ENCODE results near the gene HNRNPUL1. TPM values are rescaled to one million over a fixed set of nuclear protein-coding genes. Genes with fewer than 3 reads are reported as not detected.

The HNRNPUL1 gene
- total RNA-seq, 1 donor from 2014 or later, result 126 TPM

DNA sequence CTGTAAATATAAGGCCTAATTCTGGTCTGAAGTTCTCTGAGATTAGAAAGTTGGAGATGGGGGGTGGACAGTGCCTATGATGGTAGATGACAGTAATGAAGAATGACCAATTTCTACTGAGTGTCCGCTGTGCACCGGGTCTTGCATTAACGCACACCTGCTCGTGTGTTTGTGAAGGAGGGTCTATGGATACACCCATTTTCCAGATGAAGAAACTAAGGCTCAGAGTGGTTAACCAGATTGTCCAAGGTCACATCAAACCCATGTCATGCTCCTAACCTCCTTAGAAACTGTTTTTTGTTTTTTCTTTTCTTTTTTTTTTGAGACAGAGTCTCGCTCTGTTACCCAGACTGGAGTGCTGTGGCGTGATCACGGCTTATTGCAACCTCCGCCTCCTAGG lies 31.5 kb upstream of the HNRNPUL1 start:
- H3K4me3 Mint-ChIP-seq, result no peak overlapping the region
- H3K27ac Mint-ChIP-seq, result peak overlapping the region; percentile 9
- H3K36me3 Mint-ChIP-seq, result no peaks in the 10 kb centered on the region

DNA sequence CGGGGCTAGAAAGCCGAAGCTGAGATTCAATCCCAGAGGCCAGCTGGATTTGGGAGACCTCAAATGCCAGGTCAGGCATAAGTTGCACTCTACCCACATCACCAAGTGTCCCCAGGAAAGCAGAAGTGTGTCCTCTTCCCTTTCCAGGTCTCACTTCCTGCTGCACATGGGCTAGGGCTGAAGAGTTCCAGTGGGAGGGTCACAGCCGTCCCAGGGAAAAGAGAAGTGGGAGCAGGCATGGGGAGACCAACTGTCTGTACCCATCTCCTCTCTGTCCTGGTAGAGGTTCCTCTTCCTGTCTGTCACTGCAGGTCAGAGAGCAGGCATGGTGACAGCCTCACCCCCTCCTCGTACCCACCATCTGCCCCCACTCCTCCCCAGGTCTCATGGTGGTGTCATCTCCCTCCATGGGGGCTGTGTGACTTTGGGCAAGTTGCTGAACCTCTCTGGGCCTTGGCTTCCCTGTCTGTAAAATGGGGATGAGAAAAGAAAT lies 30.4 kb upstream of the HNRNPUL1 start:
- Histone ChIP-seq H3K9me3 (ENCODE audit: low read depth) (no peaks in the 10 kb centered on the region), H3K4me3 (no peak overlapping the region), H3K9ac (no peak overlapping the region), H3K27ac (no peak overlapping the region), H3K79me2 (ENCODE audit: low read depth) (no peaks in the 10 kb centered on the region), H3F3A (ENCODE audit: low read depth) (no peaks in the 10 kb centered on the region), H3K36me3 (no peaks in the 10 kb centered on the region), H4K20me1 (ENCODE audit: low read depth) (no peaks in the 10 kb centered on the region), H2AFZ (replicated peaks) (no peak overlapping the region), H3K4me2 (no peak overlapping the region), H3K27me3 (no peaks in the 10 kb centered on the region), H3K4me1 (no peaks in the 10 kb centered on the region)
- H3K27me3 Mint-ChIP-seq (ENCODE audit: insufficient read depth, low read depth), result no peaks in the 10 kb centered on the region
- H3K27ac Mint-ChIP-seq, result peak overlapping the region; percentile 18
- TF ChIP-seq EZH2phosphoT487 (IDR thresholded peaks at IDR 0.05) (no peak), EZH2 (IDR thresholded peaks at IDR 0.05) (no peak)
- TF ChIP-seq, protein P1, sequence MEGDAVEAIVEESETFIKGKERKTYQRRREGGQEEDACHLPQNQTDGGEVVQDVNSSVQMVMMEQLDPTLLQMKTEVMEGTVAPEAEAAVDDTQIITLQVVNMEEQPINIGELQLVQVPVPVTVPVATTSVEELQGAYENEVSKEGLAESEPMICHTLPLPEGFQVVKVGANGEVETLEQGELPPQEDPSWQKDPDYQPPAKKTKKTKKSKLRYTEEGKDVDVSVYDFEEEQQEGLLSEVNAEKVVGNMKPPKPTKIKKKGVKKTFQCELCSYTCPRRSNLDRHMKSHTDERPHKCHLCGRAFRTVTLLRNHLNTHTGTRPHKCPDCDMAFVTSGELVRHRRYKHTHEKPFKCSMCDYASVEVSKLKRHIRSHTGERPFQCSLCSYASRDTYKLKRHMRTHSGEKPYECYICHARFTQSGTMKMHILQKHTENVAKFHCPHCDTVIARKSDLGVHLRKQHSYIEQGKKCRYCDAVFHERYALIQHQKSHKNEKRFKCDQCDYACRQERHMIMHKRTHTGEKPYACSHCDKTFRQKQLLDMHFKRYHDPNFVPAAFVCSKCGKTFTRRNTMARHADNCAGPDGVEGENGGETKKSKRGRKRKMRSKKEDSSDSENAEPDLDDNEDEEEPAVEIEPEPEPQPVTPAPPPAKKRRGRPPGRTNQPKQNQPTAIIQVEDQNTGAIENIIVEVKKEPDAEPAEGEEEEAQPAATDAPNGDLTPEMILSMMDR (IDR thresholded peaks at IDR 0.05), result no peak
- H3K4me1 Mint-ChIP-seq, result no peaks in the 10 kb centered on the region
- DNase-seq (ENCODE audit: low spot score), result no peak
- no peaks in the 10 kb centered on the region for H3K9me3 Mint-ChIP-seq
- no peaks in the 10 kb centered on the region for H3K36me3 Mint-ChIP-seq
- H3K4me3 Mint-ChIP-seq, result no peak overlapping the region

More for the DNA sequence above, 31.5 kb upstream of the HNRNPUL1 start:
- Mint-ChIP-seq H3K27me3 (ENCODE audit: insufficient read depth, low read depth) (no peaks in the 10 kb centered on the region), H3K9me3 (no peaks in the 10 kb centered on the region), H3K4me1 (no peaks in the 10 kb centered on the region)
- Histone ChIP-seq H2AFZ (replicated peaks) (no peak overlapping the region), H4K20me1 (ENCODE audit: low read depth) (no peaks in the 10 kb centered on the region), H3K4me2 (no peak overlapping the region), H3K27ac (no peak overlapping the region), H3K9ac (no peak overlapping the region), H3K9me3 (ENCODE audit: low read depth) (no peaks in the 10 kb centered on the region), H3K4me1 (no peaks in the 10 kb centered on the region), H3K79me2 (ENCODE audit: low read depth) (no peaks in the 10 kb centered on the region), H3K36me3 (no peaks in the 10 kb centered on the region), H3K27me3 (no peaks in the 10 kb centered on the region), H3F3A (ENCODE audit: low read depth) (no peaks in the 10 kb centered on the region), H3K4me3 (no peak overlapping the region)
- no peak for DNase-seq (ENCODE audit: low spot score)
- no peak for TF ChIP-seq EZH2phosphoT487 (IDR thresholded peaks at IDR 0.05)
- TF ChIP-seq EZH2 (IDR thresholded peaks at IDR 0.05), result no peak
- TF ChIP-seq, protein P1 (IDR thresholded peaks at IDR 0.05), result no peak

DNA sequence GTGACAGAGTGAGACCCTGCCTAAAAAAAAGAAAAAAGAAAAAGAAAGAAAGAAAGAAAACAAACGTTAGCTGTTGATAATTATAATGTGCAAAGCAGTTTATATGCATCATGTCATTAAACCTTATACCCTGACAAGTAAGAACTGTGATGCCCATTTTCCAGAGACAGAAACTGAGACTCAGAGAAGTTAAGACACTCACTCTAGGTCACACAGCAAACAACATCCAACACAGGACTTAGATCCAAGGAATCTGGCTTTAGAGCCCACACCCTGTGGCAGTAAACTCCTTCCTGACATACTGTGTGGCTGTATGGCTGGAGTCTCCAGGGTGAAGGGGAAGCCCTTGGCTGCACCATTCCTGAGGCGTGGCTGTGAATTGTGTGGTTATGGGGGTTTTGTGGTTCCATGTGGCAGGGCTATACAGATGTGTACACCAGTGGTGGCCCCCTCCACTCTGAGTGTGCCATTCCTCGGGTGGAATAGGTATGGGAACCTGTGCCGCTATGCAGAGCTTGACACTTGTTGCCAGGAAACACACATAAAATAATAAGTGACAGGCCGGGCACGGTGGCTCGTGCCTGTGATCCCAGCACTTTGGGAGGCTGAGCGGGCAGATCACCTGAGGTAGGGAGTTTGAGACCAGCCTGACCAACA lies 29.5 kb upstream of the HNRNPUL1 start:
- no peaks in the 10 kb centered on the region for H3K27me3 Mint-ChIP-seq (ENCODE audit: insufficient read depth, low read depth)
- no peaks in the 10 kb centered on the region for H3K4me1 ChIP-seq

More for the DNA sequence above, 29.5 kb upstream of the HNRNPUL1 start:
- Histone ChIP-seq H3K9me3 (ENCODE audit: low read depth) (no peaks in the 10 kb centered on the region), H4K20me1 (ENCODE audit: low read depth) (no peaks in the 10 kb centered on the region), H3K79me2 (ENCODE audit: low read depth) (no peaks in the 10 kb centered on the region), H3K36me3 (no peaks in the 10 kb centered on the region), H3K4me2 (no peak overlapping the region), H2AFZ (replicated peaks) (no peak overlapping the region), H3K4me3 (no peak overlapping the region), H3F3A (ENCODE audit: low read depth) (no peaks in the 10 kb centered on the region), H3K27ac (no peak overlapping the region), H3K27me3 (no peaks in the 10 kb centered on the region), H3K9ac (no peak overlapping the region)
- Mint-ChIP-seq H3K4me1 (no peaks in the 10 kb centered on the region), H3K9me3 (no peaks in the 10 kb centered on the region), H3K4me3 (no peak overlapping the region), H3K27ac (no peak overlapping the region), H3K36me3 (no peaks in the 10 kb centered on the region)
- TF ChIP-seq, protein P1 (IDR thresholded peaks at IDR 0.05), result no peak
- TF ChIP-seq EZH2 (IDR thresholded peaks at IDR 0.05), result no peak
- no peak for TF ChIP-seq EZH2phosphoT487 (IDR thresholded peaks at IDR 0.05)
- DNase-seq (ENCODE audit: low spot score), result no peak
